Suppressor macrophage treated with lipopolysaccharide for 1 hour (primary cell): ENCODE data around the gene NACC2.

Experiments
- DNase-seq, 3 donors: peaks; one replicate each; pipeline ENCODE4 v3.0.0-alpha.2; 2020 to 2022

Gene NACC2

GRCh38 chr9:136054798-136055714 lies 40.0 kb downstream of the NACC2 start:
- no peak for DNase-seq

DNA sequence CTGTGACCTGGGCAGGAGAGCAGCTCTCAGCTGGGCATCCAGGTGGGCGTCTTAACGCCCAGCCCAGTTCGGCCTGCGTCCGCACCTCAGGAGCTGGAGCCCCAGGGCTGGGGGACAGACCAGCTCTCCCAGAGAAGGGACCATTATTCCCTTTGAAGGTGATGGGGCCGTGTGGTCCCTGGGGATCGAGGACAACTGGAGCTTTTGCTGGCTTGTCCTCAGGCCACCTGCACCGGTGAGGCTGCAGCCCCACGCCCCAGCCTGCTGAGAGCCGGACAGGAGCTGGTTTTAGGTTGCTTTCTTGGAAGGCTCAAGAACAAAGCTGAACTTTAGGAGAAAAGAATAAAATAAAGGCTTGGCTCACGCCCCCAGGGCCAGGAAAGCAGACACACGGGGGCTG lies 40.9 kb downstream of the NACC2 start:
- DNase-seq, result no peak

GRCh38 chr9:136053757-136054142 lies 41.3 kb downstream of the NACC2 start:
- DNase-seq, result no peak

DNA sequence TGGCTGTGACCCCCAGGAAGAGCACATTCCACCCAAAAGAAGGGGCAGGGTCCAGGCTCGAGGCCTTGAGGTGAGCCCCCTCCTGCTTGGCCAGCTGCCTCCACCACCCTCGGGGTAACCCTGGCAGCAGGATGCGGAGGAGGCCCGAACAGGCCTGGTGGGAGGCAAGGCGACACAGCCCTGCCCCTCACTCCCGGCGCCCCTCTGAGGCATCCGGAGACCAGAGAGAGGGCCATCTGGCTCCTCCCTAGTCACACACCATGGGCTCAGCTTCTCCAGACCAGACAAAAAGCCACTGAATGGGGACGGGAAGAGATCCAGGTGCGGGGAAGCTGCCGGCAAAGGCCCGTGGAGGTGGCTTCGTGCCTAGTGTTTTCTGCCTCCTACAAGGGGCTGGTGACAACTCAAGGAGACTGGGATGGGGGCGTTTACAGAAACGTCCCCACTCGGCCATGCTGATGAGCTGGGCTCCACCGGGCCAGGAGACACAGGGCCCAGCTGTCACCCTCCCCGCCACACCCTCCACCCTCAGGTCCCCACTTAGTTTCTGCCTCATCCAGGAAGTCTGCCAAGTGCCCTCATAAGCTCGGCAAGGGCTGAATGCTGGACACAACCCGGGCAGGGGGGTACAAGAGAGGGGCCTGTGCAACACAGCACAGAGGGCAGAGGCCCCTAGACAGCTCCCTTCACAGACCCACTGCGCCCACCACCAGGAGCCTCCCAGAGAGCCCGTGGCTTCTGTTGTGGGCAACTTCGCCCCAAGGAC lies 41.9 kb downstream of the NACC2 start:
- DNase-seq, result no peak

DNA sequence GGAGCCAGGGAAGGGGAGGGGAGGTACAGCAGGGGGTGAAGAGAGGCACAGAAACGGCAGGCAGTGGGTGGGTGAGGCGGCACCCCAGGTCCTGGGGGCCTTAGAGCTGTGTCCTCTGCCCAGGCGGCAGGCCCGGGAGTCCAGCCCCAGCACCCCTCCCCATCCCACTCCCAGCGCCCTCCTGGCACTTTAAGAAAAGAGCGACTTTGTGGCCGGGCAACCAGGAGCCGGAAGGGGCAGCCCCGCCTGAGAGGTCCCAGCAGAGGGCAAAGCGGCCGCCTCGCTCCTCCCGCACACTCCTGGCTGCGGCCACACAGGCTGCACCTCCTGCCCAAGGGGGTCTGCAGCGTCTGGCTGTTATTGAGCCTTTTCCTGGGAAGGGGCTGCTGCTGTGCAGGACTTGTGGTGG lies 42.6 kb downstream of the NACC2 start:
- DNase-seq, result no peak

GRCh38 chr9:136051837-136052471 lies 43.1 kb downstream of the NACC2 start:
- DNase-seq, result peak; percentile 87 to 91 (median 88)

DNA sequence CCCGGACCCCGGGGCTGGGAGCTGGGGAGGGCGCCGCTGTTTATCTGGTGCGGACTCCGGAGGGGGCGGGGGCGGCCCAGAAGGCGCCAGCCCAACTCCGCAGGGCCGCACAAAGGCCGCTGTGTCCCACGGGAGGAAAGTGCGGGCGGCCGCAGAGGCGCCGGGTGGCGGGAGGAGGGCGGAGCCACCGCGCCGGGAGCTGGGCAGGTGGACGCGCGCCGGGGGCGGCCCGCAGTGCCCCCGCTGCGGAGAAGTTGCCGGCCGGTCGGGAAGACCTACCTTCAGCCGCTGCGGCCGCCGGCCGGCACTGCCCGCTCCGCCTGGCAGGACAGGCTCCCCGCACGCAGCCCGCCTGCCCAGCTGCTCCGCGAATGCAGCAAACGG lies 43.6 kb downstream of the NACC2 start:
- peak in 2 of 3 donors; percentile 21 to 42 for DNase-seq

DNA sequence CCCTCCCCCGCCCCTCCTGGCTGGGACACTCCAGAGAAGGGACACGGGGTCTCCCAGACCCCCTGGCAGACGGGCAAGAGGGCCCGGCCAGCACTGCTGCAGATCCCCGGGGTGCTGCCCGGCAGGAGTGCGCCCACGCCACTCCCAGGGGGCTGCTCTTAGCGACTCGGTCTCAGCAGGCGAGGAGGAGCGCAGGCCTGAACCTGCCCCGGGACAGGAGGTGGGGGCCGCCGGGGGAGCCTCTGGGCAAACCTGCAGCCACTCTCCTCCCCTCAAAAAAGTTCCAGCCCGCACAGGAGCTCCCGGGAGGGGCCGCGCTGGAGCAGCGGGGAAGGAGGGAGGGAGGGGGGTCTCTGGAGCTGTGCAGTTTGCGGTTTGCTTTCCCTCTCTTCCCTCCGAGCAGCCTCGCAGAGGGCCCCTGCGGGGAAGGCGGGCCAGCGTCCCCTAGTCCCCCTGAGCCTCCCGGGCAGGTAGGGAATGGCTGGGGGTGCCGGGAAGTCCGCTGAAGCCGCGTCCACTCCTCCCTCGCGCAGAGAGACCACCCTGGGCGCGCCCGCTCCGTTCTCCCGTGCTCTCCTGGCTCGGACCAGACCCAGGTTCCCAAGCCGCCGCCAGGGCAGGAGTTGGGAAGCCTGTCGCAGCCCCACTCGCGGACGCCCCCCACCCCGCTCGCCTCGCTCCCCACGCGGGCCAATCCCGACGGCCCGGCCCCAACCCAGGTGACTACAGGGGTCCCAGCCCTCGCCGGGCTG lies 44.2 kb downstream of the NACC2 start:
- DNase-seq, result no peak

GRCh38 chr9:136050266-136050700 lies 44.8 kb downstream of the NACC2 start:
- no peak for DNase-seq

DNA sequence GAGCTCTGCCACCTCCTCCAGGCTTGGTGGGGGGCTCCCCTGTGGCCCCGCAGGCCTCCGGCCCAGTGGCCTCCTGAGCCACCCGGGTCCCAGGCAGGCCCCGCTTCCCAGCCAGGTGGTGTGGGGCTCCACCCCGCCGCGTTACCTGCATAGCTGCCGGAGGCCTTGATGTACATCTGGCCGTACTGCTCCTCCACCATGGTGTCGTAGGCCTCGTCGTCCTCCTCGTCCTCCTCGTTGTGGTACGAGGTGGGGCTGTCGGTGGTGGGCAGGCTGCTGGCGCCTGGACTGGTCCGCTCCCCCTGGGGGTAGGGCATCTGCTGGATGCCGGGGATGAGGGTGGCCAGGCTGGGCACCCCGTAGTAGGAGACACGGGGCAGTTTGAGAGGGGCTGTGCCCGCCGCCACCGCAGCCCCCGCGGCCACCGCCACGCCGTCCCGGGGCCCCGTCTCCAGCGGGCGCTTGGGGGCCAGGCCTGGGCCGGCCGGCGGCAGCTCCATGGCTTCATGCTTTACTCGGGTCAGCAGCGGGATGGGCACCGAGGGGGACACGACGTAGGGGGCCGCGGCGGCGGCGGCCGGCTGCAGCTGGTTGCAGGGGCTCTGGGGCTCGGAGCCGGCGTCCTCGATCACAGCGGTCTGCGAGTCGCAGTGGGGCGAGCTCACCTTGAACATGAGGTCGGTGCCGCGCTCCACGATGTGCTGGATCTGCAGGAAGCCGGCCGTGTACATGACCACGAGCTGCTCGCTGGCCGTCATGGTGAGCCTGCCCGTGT lies 45.4 kb downstream of the NACC2 start:
- DNase-seq, result no peak

DNA sequence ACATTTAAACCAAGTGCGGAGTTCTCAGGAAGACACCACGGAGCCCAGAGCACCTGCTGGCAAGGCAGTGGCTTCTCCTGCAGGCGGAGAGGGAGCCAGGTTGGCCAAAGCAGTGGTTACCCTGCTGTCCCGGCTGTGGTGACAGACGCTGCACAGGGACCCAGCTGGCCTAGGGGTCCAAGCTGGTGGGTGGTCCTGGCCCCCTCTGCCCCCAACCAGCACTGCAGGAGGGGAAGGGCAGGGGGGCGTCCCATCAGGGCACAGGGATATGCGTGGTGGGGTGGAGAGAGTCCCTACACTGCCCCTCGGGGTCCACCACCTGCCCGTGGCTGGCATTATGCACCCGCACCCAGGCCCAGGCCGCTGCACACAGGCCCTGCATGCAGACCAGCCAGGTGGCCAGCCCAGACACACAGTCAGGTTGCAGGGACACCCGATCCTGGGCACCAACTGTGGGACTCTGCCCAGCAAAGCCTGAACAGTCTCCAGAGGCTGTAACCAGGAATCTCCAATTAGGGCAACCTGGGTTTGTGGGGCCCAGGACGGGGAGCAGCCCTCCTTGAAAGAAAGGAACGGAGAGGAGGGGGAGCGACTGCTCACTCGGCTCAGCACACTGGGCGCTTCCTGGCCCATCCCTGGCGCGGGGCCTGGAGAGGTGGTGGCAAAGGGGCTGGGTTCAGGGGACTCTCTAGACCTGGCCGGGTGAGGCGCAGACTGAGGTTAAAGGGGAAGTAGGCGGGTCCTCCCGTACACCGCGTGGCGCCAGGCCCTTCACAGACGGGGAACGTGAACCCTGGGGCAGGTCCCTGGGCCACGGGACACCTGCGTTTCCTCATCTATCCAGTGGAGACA lies 46.3 kb downstream of the NACC2 start:
- DNase-seq, result no peak

GRCh38 chr9:136047775-136048559 lies 47.1 kb downstream of the NACC2 start:
- no peak for DNase-seq

DNA sequence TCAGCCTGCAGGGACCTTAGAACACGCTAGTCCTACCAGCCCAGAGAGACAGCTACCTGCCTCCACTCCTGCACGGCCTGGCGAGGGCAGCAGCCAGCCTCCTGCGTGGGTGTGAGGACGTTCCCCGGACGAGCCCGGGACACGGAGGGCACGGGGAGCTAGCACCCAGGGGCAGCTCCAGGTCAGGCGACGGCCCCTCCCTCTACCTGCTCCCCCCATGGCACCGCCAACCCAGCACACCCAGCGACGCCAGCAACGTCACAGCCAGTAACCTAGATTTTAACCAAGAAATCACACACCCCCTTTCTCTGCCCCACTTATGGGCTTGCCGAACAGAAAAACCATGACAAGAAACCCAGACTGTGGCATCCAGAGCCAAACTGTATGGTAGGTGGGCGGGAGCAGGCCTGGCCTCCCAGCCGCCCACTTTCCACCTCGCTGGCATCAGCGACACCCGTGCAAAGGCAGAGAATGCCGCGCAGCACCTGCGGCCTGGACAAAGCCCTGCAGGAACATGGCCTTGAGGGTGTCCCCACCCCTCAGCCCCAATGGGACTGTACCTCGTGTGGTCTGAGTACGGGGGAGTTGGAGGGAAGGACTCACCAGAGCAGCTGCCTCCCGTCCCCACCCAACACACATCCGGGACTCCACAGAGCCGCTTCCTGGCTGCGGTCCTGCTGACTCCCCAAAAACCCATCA lies 47.9 kb downstream of the NACC2 start:
- no peak for DNase-seq

GRCh38 chr9:136046554-136046920 lies 48.6 kb downstream of the NACC2 start:
- DNase-seq, result no peak

- DNase-seq, result peak; percentile 86 to 91 (median 86)
These were observed 49.2 kb downstream of the NACC2 start for GRCh38 chr9:136045595-136046553.

DNA sequence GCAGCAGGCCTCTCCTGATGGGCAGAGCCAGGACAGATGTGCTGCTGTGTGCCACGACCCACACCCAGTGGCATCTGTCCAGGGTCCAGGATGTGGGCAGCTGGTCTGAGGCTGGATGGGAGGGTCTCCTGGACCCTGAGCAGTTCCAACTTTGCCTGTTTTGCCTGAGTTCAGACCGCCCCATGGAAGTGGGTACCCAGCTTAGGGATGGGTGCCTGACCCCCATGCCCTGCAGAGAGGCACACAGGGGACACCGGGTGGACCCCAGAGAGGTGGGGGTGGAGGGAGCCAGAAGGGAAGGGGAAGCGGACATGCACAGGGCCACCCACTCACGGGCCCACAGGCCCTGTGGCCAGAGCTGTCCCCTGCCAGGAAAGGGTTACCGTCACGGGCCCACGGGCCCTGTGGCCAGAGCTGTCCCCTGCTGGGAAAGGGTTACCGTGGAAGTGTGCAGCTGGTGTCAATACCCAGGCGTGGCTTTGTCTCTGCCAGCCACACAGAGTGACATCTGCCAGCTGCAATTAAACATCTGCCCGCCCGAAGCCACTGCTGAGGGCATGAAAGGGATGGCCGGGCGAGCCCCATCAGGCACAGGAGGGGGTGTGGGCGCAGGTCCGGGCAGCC lies 50.0 kb downstream of the NACC2 start:
- DNase-seq, result no peak

- DNase-seq, result no peak
These were observed 50.7 kb downstream of the NACC2 start for GRCh38 chr9:136044207-136044970.
